HG03064 (cell line): ENCODE measurements around the gene MAEA.
"Not testable (repeated sequence)": the region's sequence is repeated elsewhere in the genome, so short reads cannot be mapped to it uniquely, and the experiment has no call there.

Experiments used
- ATAC-seq: cut with Tn5 transposase; IDR thresholded peaks from one replicate; pipeline ENCODE4 v1.9.1; 2021; ENCODE audit warnings: low read depth; ENCODE audit not compliant: unreplicated experiment

MAEA gene

GRCh38 chr4:1277667-1278665 lies 11.7 kb upstream of the MAEA start:
- no peak for ATAC-seq

- no peak for ATAC-seq
Measured at GRCh38 chr4:1279253-1279652, 10.4 kb upstream of the MAEA start.

GRCh38 chr4:1283711-1284110 lies 6.0 kb upstream of the MAEA start:
- ATAC-seq, result no peak

- no peak for ATAC-seq
Measured at GRCh38 chr4:1285151-1285789, 4.4 kb upstream of the MAEA start.

GRCh38 chr4:1285790-1286553 lies 3.7 kb upstream of the MAEA start:
- ATAC-seq, result no peak

GRCh38 chr4:1288786-1289185 lies 905 bp upstream of the MAEA start:
- no peak for ATAC-seq

GRCh38 chr4:1290165-1290977 lies 680 bp downstream of the MAEA start:
- ATAC-seq, result no peak

- no peak for ATAC-seq
Measured at GRCh38 chr4:1291091-1291490, 1.4 kb downstream of the MAEA start.

- ATAC-seq, result no peak
Measured at GRCh38 chr4:1291996-1292702, 2.5 kb downstream of the MAEA start.

- not testable (repeated sequence) for ATAC-seq
Measured at GRCh38 chr4:1292703-1293011, 3.0 kb downstream of the MAEA start.

GRCh38 chr4:1293531-1293941 lies 3.8 kb downstream of the MAEA start:
- no peak for ATAC-seq

GRCh38 chr4:1293991-1294390 lies 4.3 kb downstream of the MAEA start:
- no peak for ATAC-seq

GRCh38 chr4:1294424-1294823 lies 4.7 kb downstream of the MAEA start:
- ATAC-seq, result no peak

- no peak for ATAC-seq
Measured at GRCh38 chr4:1294891-1295290, 5.2 kb downstream of the MAEA start.

- no peak for ATAC-seq
Measured at GRCh38 chr4:1295405-1296055, 5.8 kb downstream of the MAEA start.

- ATAC-seq, result no peak
Measured at GRCh38 chr4:1296324-1297022, 6.8 kb downstream of the MAEA start.

GRCh38 chr4:1297023-1297395 lies 7.3 kb downstream of the MAEA start:
- ATAC-seq, result no peak

- ATAC-seq, result no peak
Measured at GRCh38 chr4:1297456-1298325, 8.0 kb downstream of the MAEA start.
